Esophagus muscularis mucosa (tissue), 3 donors: ENCODE measurements around the gene PKP1.

Experiments
- POLR2AphosphoS5 ChIP-seq, 2 donors: sonication (generic); formaldehyde crosslinking; IDR thresholded peaks; one replicate each; pipeline ENCODE4 v1.6.1; 2017; ENCODE audit warnings: antibody characterized with exemption in 2 of 2
- TF ChIP-seq, protein P1 (sequence below), 3 experiments: fragments of 200-600 bp in 2 of 3; fragments of 450-650 bp in 1 of 3; sonication (generic) in 2 of 3; IDR thresholded peaks; one replicate each; pipeline ENCODE4 v1.5.1; 2017 to 2019; ENCODE audit warnings: antibody characterized with exemption in 3 of 3, mild to moderate bottlenecking in 2 of 3, moderate library complexity in 1 of 3

DNA sequence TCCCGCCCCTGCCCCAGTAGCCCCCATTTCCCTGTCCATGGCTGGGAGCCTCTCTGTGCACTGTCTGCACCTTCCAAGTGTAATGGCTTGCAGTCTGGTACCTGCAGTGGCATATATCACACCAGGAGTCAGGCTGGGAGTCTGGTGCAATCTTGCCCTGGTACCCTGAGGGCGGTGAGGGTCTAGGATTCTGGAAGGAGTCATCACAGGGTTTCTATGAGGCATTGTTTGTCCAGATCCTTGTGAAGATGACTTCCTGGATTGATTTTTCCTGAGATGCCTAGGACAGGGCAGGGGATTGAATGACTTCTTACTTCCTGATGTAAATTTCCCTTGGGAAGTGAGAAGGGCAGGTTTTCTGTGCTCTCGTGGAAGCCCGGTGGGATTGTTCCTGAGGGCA is 5.9 kb upstream of the PKP1 start:
- TF ChIP-seq, protein P1, sequence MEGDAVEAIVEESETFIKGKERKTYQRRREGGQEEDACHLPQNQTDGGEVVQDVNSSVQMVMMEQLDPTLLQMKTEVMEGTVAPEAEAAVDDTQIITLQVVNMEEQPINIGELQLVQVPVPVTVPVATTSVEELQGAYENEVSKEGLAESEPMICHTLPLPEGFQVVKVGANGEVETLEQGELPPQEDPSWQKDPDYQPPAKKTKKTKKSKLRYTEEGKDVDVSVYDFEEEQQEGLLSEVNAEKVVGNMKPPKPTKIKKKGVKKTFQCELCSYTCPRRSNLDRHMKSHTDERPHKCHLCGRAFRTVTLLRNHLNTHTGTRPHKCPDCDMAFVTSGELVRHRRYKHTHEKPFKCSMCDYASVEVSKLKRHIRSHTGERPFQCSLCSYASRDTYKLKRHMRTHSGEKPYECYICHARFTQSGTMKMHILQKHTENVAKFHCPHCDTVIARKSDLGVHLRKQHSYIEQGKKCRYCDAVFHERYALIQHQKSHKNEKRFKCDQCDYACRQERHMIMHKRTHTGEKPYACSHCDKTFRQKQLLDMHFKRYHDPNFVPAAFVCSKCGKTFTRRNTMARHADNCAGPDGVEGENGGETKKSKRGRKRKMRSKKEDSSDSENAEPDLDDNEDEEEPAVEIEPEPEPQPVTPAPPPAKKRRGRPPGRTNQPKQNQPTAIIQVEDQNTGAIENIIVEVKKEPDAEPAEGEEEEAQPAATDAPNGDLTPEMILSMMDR (IDR thresholded peaks at IDR 0.05): no peak
- TF ChIP-seq POLR2AphosphoS5 (IDR thresholded peaks at IDR 0.05): no peak
